Transverse colon (tissue), 4 donors: ENCODE measurements around the gene CCDC188. TPM values are rescaled to one million over a fixed set of nuclear protein-coding genes. Genes with fewer than 3 reads are reported as not detected.

ENCODE experiments used
- DNase-seq: peaks from one replicate; pipeline ENCODE4 v3.0.0-alpha.2; 2019
- H3K27ac ChIP-seq, 4 donors: fragments of 200-600 bp; sonication (generic); 2 replicates each; pipeline ENCODE4 v1.5.1; 2016 to 2018; ENCODE audit warnings: inconsistent platforms in 4 of 4
- H3K27me3 ChIP-seq: fragments of 200-600 bp; sonication (generic); 2 replicates; pipeline ENCODE4 v1.5.1; 2017; ENCODE audit warnings: inconsistent platforms
- H3K36me3 ChIP-seq, 4 donors: fragments of 200-600 bp; sonication (generic); 2 replicates each; pipeline ENCODE4 v1.5.1; 2017 to 2019; ENCODE audit warnings: inconsistent platforms in 4 of 4
- H3K4me1 ChIP-seq, 4 donors: fragments of 200-600 bp; sonication (generic); 2 replicates each; pipeline ENCODE4 v1.5.1; 2017 to 2020; ENCODE audit warnings: inconsistent platforms in 4 of 4
- H3K4me3 ChIP-seq, 4 donors: fragments of 200-600 bp; sonication (generic); 1 replicate in 1 of 4; 2 replicates in 3 of 4; pipeline versions ENCODE4 v1.5.1 to v1.6.1; 2017 to 2019; ENCODE audit warnings: inconsistent platforms in 4 of 4
- H3K9me3 ChIP-seq, 2 donors: fragments of 200-600 bp; sonication (generic); 2 replicates each; pipeline ENCODE4 v1.5.1; 2017 to 2019; ENCODE audit warnings: inconsistent platforms in 2 of 2
- CTCF ChIP-seq, 5 experiments: fragments of 200-600 bp in 3 of 5; fragments of 450-650 bp in 2 of 5; sonication (generic) in 3 of 5; IDR thresholded peaks; 1 replicate in 2 of 5; 2 replicates in 3 of 5; pipeline ENCODE4 v1.5.1; 2016 to 2017; ENCODE audit warnings: antibody characterized with exemption in 5 of 5, inconsistent platforms in 3 of 5, mild to moderate bottlenecking in 2 of 5, moderate library complexity in 1 of 5
- EP300 ChIP-seq: sonication (generic); formaldehyde crosslinking; IDR thresholded peaks from one replicate; pipeline ENCODE4 v1.6.1; 2017; ENCODE audit warnings: antibody characterized with exemption, low read depth
- POLR2A ChIP-seq: fragments of 450-650 bp; IDR thresholded peaks from one replicate; pipeline ENCODE4 v1.6.1; 2016; ENCODE audit warnings: antibody characterized with exemption, mild to moderate bottlenecking, moderate library complexity
- POLR2AphosphoS5 ChIP-seq, 3 donors: sonication (generic); formaldehyde crosslinking; IDR thresholded peaks; one replicate each; pipeline ENCODE4 v1.6.1; 2016; ENCODE audit warnings: antibody characterized with exemption in 3 of 3
- WGBS, 2 donors: methylation state at CpG; one replicate each; pipeline ENCODE4 v1.1.5; 2018; ENCODE audit warnings: low coverage in 1 of 2; 5-methylcytosine and 5-hydroxymethylcytosine counted together
- in situ Hi-C, 4 donors: fragments of 200-750 bp; cut with MboI; loops; one replicate each; pipeline versions ENCODE4 v1.15.0 to v1.15.1; 2017; ENCODE audit warnings: low sequenced_read_pairs in 3 of 4, low pct_ligation_motif_present in 1 of 4, low pct_unique_long_range_greater_than_20kb in 1 of 4
- intact Hi-C: fragments of 100-400 bp; cut with DNase I; formaldehyde crosslinking; loops from one replicate; pipeline ENCODE4 v1.15.1; 2023; ENCODE audit warnings: low total_unique reads
- total RNA-seq, 4 donors: library from RNA; depleted of rRNA; stranded (reverse); fragments of >200 nt; gene quantifications; one replicate each; pipeline ENCODE4 v1.1.0, GENCODE V29; 2016

CCDC188 gene
- total RNA-seq, 4 donors from 2014 or later = 0.41 TPM; not detected in 3

- no peak for TF ChIP-seq POLR2AphosphoS5 (IDR thresholded peaks at IDR 0.05)
- no peak for TF ChIP-seq POLR2A
- no peak for TF ChIP-seq EP300
- intact Hi-C loops = no loop called here
- no peaks in the 10 kb centered on the region for H3K9me3 ChIP-seq
- in situ Hi-C loops = no loop called here
- DNase-seq = no peak
- no peaks in the 10 kb centered on the region for H3K36me3 ChIP-seq
- no peak overlapping the region for H3K4me3 ChIP-seq
- H3K4me1 ChIP-seq = peaks cover 24 to 52% (median 32%) of the 10 kb centered on the region in 4 donors
- WGBS, 2 donors = 67 to 85% methylated on average over 1 to 9 of the region's 12 CpGs
- no peak overlapping the region for H3K27ac ChIP-seq
- H3K27me3 ChIP-seq = no peaks in the 10 kb centered on the region
These were observed 16.8 kb downstream of the CCDC188 start for GRCh38 chr22:20133930-20134549.

GRCh38 chr22:20132686-20133246 is 18.1 kb downstream of the CCDC188 start:
- 68% methylated on average over 16 of the region's 16 CpGs; no CpG with 5 or more reads in 1 of the 2 donors for WGBS, 2 donors
- intact Hi-C loops = no loop called here
- Histone ChIP-seq H3K4me3 (peak overlapping the region; percentile 91 to 100 (median 99)), H3K27me3 (no peaks in the 10 kb centered on the region), H3K27ac (peak overlapping the region in 3 of 4 donors; percentile 67 to 79 (median 71)), H3K4me1 (peaks cover 19 to 45% (median 26%) of the 10 kb centered on the region in 4 donors), H3K36me3 (no peaks in the 10 kb centered on the region), H3K9me3 (no peaks in the 10 kb centered on the region)
- DNase-seq = no peak
- TF ChIP-seq CTCF (IDR thresholded peaks at IDR 0.05) = no peak
- TF ChIP-seq EP300 = no peak
- TF ChIP-seq POLR2A = no peak
- no peak for TF ChIP-seq POLR2AphosphoS5 (IDR thresholded peaks at IDR 0.05)
- in situ Hi-C loops = no loop called here

- WGBS, 2 donors = 3% methylated on average over 8 of the region's 72 CpGs; no CpG with 5 or more reads in 1 of the 2 donors
- H3K9me3 ChIP-seq = no peaks in the 10 kb centered on the region
- no peaks in the 10 kb centered on the region for H3K36me3 ChIP-seq
- peak overlapping the region; percentile 91 to 100 (median 99) for H3K4me3 ChIP-seq
- peak overlapping the region; percentile 67 to 79 (median 74) for H3K27ac ChIP-seq
- intact Hi-C loops = no loop called here
- DNase-seq = peak; percentile 31
- in situ Hi-C loops = no loop called here
- TF ChIP-seq POLR2AphosphoS5 (IDR thresholded peaks at IDR 0.05) (no peak), POLR2A (no peak), EP300 (no peak), CTCF (IDR thresholded peaks at IDR 0.05) (no peak)
- H3K4me1 ChIP-seq = peaks cover 13 to 38% (median 19%) of the 10 kb centered on the region in 4 donors
- H3K27me3 ChIP-seq = no peaks in the 10 kb centered on the region
These were observed 18.8 kb downstream of the CCDC188 start for GRCh38 chr22:20131859-20132685.

GRCh38 chr22:20131597-20131858 is 19.3 kb downstream of the CCDC188 start, which contains the start of gene ZDHHC8:
Gene ZDHHC8 (plus strand): TSS chr22:20131804. CDS start chr22:20131948, 144 bp downstream.
- peak; percentile 49 for DNase-seq
- H3K4me1 ChIP-seq = peaks cover 11 to 37% (median 18%) of the 10 kb centered on the region in 4 donors

More at GRCh38 chr22:20131597-20131858, 19.3 kb downstream of the CCDC188 start, which contains the start of gene ZDHHC8:
- Histone ChIP-seq H3K36me3 (no peaks in the 10 kb centered on the region), H3K4me3 (peak within 1 kb of the TSS; percentile 91 to 100 (median 99)), H3K27ac (peak within 1 kb of the TSS; percentile 92 to 98 (median 94)), H3K9me3 (no peaks in the 10 kb centered on the region), H3K27me3 (no peaks in the 10 kb centered on the region)
- in situ Hi-C loops = no loop called here
- no peak for TF ChIP-seq POLR2AphosphoS5 (IDR thresholded peaks at IDR 0.05)
- TF ChIP-seq EP300 = no peak
- no peak for TF ChIP-seq CTCF (IDR thresholded peaks at IDR 0.05)
- TF ChIP-seq POLR2A = no peak
- intact Hi-C loops = no loop called here
- 2% methylated on average over 7 of the region's 43 CpGs; no CpG with 5 or more reads in 1 of the 2 donors for WGBS, 2 donors
